Adrenal gland (tissue), 5 donors: ENCODE data around the gene TTC27.

ENCODE experiments used
- POLR2A ChIP-seq, 2 donors: fragments of 450-650 bp; IDR thresholded peaks; one replicate each; pipeline ENCODE4 v1.6.1; 2017; ENCODE audit warnings: antibody characterized with exemption in 2 of 2, mild to moderate bottlenecking in 2 of 2, moderate library complexity in 1 of 2
- TF ChIP-seq, protein P1 (sequence below), 6 experiments: fragments of 450-650 bp in 4 of 6; fragments of 200-600 bp in 2 of 6; sonication (generic) in 1 of 6; IDR thresholded peaks; 1 replicate in 5 of 6; 2 replicates in 1 of 6; pipeline versions ENCODE4 v1.5.1 to v1.8.0; 2016 to 2021; ENCODE audit warnings: antibody characterized with exemption in 6 of 6, mild to moderate bottlenecking in 2 of 6, moderate library complexity in 1 of 6
- donor health status: DM: no; HTN: no; CAD: no.

DNA sequence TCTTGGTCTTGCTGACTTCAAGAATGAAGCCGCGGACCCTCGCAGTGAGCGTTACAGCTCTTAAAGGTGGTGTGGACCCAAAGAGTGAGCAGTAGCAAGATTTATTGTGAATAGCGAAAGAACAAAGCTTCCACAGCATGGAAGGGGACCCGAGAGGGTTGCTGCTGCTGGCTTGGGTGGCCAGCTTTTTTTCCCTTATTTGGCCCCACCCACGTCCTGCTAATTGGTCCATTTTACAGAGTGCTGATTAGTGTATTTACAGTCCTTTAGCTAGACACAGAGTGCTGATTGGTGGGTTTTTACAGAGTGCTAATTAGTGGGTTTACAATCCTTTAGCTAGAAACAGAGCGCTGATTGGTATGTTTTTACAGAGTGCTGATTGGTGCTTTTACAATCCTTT, 230.9 kb downstream of the TTC27 start:
- TF ChIP-seq POLR2A (IDR thresholded peaks at IDR 0.05): no peak
- TF ChIP-seq, protein P1, sequence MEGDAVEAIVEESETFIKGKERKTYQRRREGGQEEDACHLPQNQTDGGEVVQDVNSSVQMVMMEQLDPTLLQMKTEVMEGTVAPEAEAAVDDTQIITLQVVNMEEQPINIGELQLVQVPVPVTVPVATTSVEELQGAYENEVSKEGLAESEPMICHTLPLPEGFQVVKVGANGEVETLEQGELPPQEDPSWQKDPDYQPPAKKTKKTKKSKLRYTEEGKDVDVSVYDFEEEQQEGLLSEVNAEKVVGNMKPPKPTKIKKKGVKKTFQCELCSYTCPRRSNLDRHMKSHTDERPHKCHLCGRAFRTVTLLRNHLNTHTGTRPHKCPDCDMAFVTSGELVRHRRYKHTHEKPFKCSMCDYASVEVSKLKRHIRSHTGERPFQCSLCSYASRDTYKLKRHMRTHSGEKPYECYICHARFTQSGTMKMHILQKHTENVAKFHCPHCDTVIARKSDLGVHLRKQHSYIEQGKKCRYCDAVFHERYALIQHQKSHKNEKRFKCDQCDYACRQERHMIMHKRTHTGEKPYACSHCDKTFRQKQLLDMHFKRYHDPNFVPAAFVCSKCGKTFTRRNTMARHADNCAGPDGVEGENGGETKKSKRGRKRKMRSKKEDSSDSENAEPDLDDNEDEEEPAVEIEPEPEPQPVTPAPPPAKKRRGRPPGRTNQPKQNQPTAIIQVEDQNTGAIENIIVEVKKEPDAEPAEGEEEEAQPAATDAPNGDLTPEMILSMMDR (IDR thresholded peaks at IDR 0.05): no peak
